Measurements from ENCODE around the gene ADAMTSL5. TPM values are rescaled to one million over a fixed set of nuclear protein-coding genes. Genes with fewer than 3 reads are reported as not detected.
"Not testable (repeated sequence)": the region's sequence is repeated elsewhere in the genome, so short reads cannot be mapped to it uniquely, and the experiment has no call there.

The ADAMTSL5 gene
- total RNA-seq, 1 experiment from 2014 or later: 20.6 TPM

- H3K36me3 ChIP-seq (ENCODE audit: control insufficient read depth, insufficient read depth, low read length); POLR2A ChIA-PET; CTCF ChIA-PET; H3K9me3 ChIP-seq (ENCODE audit: control insufficient read depth, insufficient read depth, low read depth, low read length); H3K27ac ChIP-seq (ENCODE audit: low read length); DNase-seq (ENCODE audit: low read depth, low spot score); intact Hi-C loops (cut with micrococcal nuclease; ENCODE audit: unreplicated experiment); ATAC-seq; H3K4me1 ChIP-seq (ENCODE audit: control insufficient read depth, insufficient read depth, low read length); BruUV-seq (replicated peaks); in situ Hi-C loops (cut with HindIII; ENCODE audit: low pct_unique_long_range_greater_than_20kb, low sequenced_read_pairs); H3K27me3 ChIP-seq (ENCODE audit: control insufficient read depth, insufficient read depth, low read length); H3K4me3 ChIP-seq (ENCODE audit: low read depth in 2 of 2, low read length in 2 of 2): not testable (repeated sequence)
Measured at GRCh38 chr19:1499231-1499630, 13.6 kb downstream of the ADAMTSL5 start.

- ATAC-seq (no peak), DNase-seq (ENCODE audit: low read depth, low spot score) (no peak)
- Histone ChIP-seq H3K4me1 (ENCODE audit: control insufficient read depth, insufficient read depth, low read length) (no peaks in the 10 kb centered on the region), H3K27ac (ENCODE audit: low read length) (no peak overlapping the region), H3K4me3 (ENCODE audit: low read depth in 2 of 2, low read length in 2 of 2) (no peak overlapping the region), H3K9me3 (ENCODE audit: control insufficient read depth, insufficient read depth, low read depth, low read length) (no peaks in the 10 kb centered on the region), H3K36me3 (ENCODE audit: control insufficient read depth, insufficient read depth, low read length) (no peaks in the 10 kb centered on the region), H3K27me3 (ENCODE audit: control insufficient read depth, insufficient read depth, low read length) (no peaks in the 10 kb centered on the region)
- BruUV-seq (replicated peaks): no TSS peak
- ChIA-PET CTCF (no interaction called here), POLR2A (no interaction called here)
- in situ Hi-C loops (cut with HindIII; ENCODE audit: low pct_unique_long_range_greater_than_20kb, low sequenced_read_pairs) (no loop called here), intact Hi-C loops (cut with micrococcal nuclease; ENCODE audit: unreplicated experiment) (no loop called here)
- TF ChIP-seq CTCF (IDR thresholded peaks at IDR 0.05): no peak
- TF ChIP-seq POLR2AphosphoS5 (IDR thresholded peaks at IDR 0.05; ENCODE audit: low read depth, low read length): no peak
- TF ChIP-seq SIN3A (IDR thresholded peaks at IDR 0.05; ENCODE audit: borderline replicate concordance, insufficient read depth, low read depth, low read length): no peak
- TF ChIP-seq TCF7L2 (IDR thresholded peaks at IDR 0.05; ENCODE audit: low read depth, low read length): no peak
- no peak for TF ChIP-seq REST (IDR thresholded peaks at IDR 0.05; ENCODE audit: insufficient read depth in 1 of 2, low read depth in 2 of 2, low read length in 1 of 2)
Measured at GRCh38 chr19:1497578-1498235, 15.1 kb downstream of the ADAMTSL5 start.

GRCh38 chr19:1496714-1497577, 15.9 kb downstream of the ADAMTSL5 start:
- H3K9me3 ChIP-seq (ENCODE audit: control insufficient read depth, insufficient read depth, low read depth, low read length): no peaks in the 10 kb centered on the region
- no peak overlapping the region for H3K4me3 ChIP-seq (ENCODE audit: low read depth in 2 of 2, low read length in 2 of 2)
- H3K36me3 ChIP-seq (ENCODE audit: control insufficient read depth, insufficient read depth, low read length): no peaks in the 10 kb centered on the region
- H3K27me3 ChIP-seq (ENCODE audit: control insufficient read depth, insufficient read depth, low read length): no peaks in the 10 kb centered on the region
- no peak for ATAC-seq
- POLR2A ChIA-PET: no interaction called here
- intact Hi-C loops (cut with micrococcal nuclease; ENCODE audit: unreplicated experiment) (no loop called here), in situ Hi-C loops (cut with HindIII; ENCODE audit: low pct_unique_long_range_greater_than_20kb, low sequenced_read_pairs) (no loop called here)
- H3K27ac ChIP-seq (ENCODE audit: low read length): no peak overlapping the region
- CTCF ChIA-PET: no interaction called here
- BruUV-seq (replicated peaks): no TSS peak
- no peaks in the 10 kb centered on the region; the same call in 1 of the 2 replicates for H3K4me1 ChIP-seq (ENCODE audit: control insufficient read depth, insufficient read depth, low read length)
- TF ChIP-seq POLR2AphosphoS5 (IDR thresholded peaks at IDR 0.05; ENCODE audit: low read depth, low read length) (no peak), REST (IDR thresholded peaks at IDR 0.05; ENCODE audit: insufficient read depth in 1 of 2, low read depth in 2 of 2, low read length in 1 of 2) (no peak), CTCF (IDR thresholded peaks at IDR 0.05) (no peak), SIN3A (IDR thresholded peaks at IDR 0.05; ENCODE audit: borderline replicate concordance, insufficient read depth, low read depth, low read length) (no peak), TCF7L2 (IDR thresholded peaks at IDR 0.05; ENCODE audit: low read depth, low read length) (no peak)
- no peak for DNase-seq (ENCODE audit: low read depth, low spot score)

All from Panc1 (cell line).